NOMO-1 treated with dmso at 0.1 percent for 144 hours (cell line): ENCODE measurements around the gene ALB.

Experiments used
- DNase-seq: peaks from one replicate; lab custom pipeline; 2025; ENCODE audit not compliant: unreplicated experiment; lab: John Stamatoyannopoulos, UW

ALB gene

GRCh38 chr4:73408181-73408867 lies 4.2 kb downstream of the ALB start:
- no peak for DNase-seq

GRCh38 chr4:73409012-73409862 lies 5.2 kb downstream of the ALB start:
- no peak for DNase-seq

GRCh38 chr4:73409978-73410548 lies 6.0 kb downstream of the ALB start:
- DNase-seq, result no peak

- no peak for DNase-seq
Observed at GRCh38 chr4:73410916-73411730, 7.0 kb downstream of the ALB start.

GRCh38 chr4:73411731-73412414 lies 7.8 kb downstream of the ALB start:
- no peak for DNase-seq

- DNase-seq, result no peak
Observed at GRCh38 chr4:73413294-73413755, 9.2 kb downstream of the ALB start.

- DNase-seq, result no peak
Observed at GRCh38 chr4:73414936-73415271, 10.8 kb downstream of the ALB start.

GRCh38 chr4:73415807-73416238 lies 11.7 kb downstream of the ALB start:
- DNase-seq, result no peak

GRCh38 chr4:73416423-73417087 lies 12.5 kb downstream of the ALB start:
- DNase-seq, result no peak

- no peak for DNase-seq
Observed at GRCh38 chr4:73417342-73417741, 13.3 kb downstream of the ALB start.

- DNase-seq, result no peak
Observed at GRCh38 chr4:73417973-73418372, 13.9 kb downstream of the ALB start.

GRCh38 chr4:73418677-73419076 lies 14.6 kb downstream of the ALB start:
- DNase-seq, result no peak

- DNase-seq, result no peak
Observed at GRCh38 chr4:73419106-73420038, 15.3 kb downstream of the ALB start.

GRCh38 chr4:73420615-73421014 lies 16.5 kb downstream of the ALB start:
- DNase-seq, result no peak

- no peak for DNase-seq
Observed at GRCh38 chr4:73421708-73422457, 17.8 kb downstream of the ALB start.

- no peak for DNase-seq
Observed at GRCh38 chr4:73422458-73422752, 18.3 kb downstream of the ALB start.

GRCh38 chr4:73423184-73423583 lies 19.1 kb downstream of the ALB start:
- no peak for DNase-seq

GRCh38 chr4:73426666-73427065 lies 22.6 kb downstream of the ALB start:
- no peak for DNase-seq

- no peak for DNase-seq
Observed at GRCh38 chr4:73429118-73429517, 25.0 kb downstream of the ALB start.
